OCI-LY1 (cell line): ENCODE results near the gene PRSS8.
"Not testable (repeated sequence)": the region's sequence is repeated elsewhere in the genome, so short reads cannot be mapped to it uniquely, and the experiment has no call there.

Source experiments
- H2AFZ ChIP-seq: fragments of 200-600 bp; sonication (generic), shearing (Covaris generic); 2 replicates; pipeline ENCODE4 v1.6.0; 2014; ENCODE audit warnings: antibody characterized with exemption, mild to moderate bottlenecking, low read length
- H3F3A ChIP-seq: fragments of 200-600 bp; sonication (generic), shearing (Covaris generic); 2 replicates; pipeline ENCODE4 v1.6.0; 2014; ENCODE audit warnings: mild to moderate bottlenecking, antibody characterized with exemption, low read length, moderate library complexity; ENCODE audit not compliant: insufficient read depth
- H3K27ac ChIP-seq: fragments of 200-600 bp; sonication (generic); 2 replicates; pipeline ENCODE4 v1.5.1; 2014; ENCODE audit warnings: low read length, mixed run types, mild to moderate bottlenecking, low read depth; ENCODE audit not compliant: poor library complexity, severe bottlenecking
- H3K27me3 ChIP-seq: fragments of 200-600 bp; sonication (generic); 2 replicates; pipeline ENCODE4 v1.6.0; 2014; ENCODE audit warnings: antibody characterized with exemption, mild to moderate bottlenecking, low read length, moderate library complexity; ENCODE audit not compliant: insufficient read depth
- H3K36me3 ChIP-seq: fragments of 200-600 bp; sonication (generic); 2 replicates; pipeline ENCODE4 v1.6.1; 2014; ENCODE audit warnings: mild to moderate bottlenecking, antibody characterized with exemption, low read length, moderate library complexity, mixed read lengths; ENCODE audit not compliant: insufficient read depth
- H3K4me1 ChIP-seq: fragments of 200-600 bp; sonication (generic); 2 replicates; pipeline ENCODE4 v1.5.1; 2014; ENCODE audit warnings: mild to moderate bottlenecking, low read length, moderate library complexity; ENCODE audit not compliant: insufficient read depth, severe bottlenecking
- H3K4me2 ChIP-seq: fragments of 200-600 bp; sonication (generic), shearing (Covaris generic); 2 replicates; pipeline ENCODE4 v1.6.1; 2014; ENCODE audit warnings: low read length
- H3K4me3 ChIP-seq: fragments of 200-600 bp; sonication (generic); 2 replicates; pipeline ENCODE4 v1.5.1; 2014; ENCODE audit warnings: low read length, low read depth, mild to moderate bottlenecking, mixed read lengths; ENCODE audit not compliant: poor library complexity, severe bottlenecking
- H3K79me2 ChIP-seq: fragments of 200-600 bp; shearing (Covaris generic); 2 replicates; pipeline ENCODE4 v1.6.1; 2016; ENCODE audit warnings: mixed run types, low read length, mixed read lengths; ENCODE audit not compliant: insufficient read depth
- H3K9ac ChIP-seq: fragments of 200-600 bp; sonication (generic), shearing (Covaris generic); 2 replicates; pipeline ENCODE4 v1.6.1; 2014; ENCODE audit warnings: mild to moderate bottlenecking, low read length, mixed read lengths
- H3K9me2 ChIP-seq: fragments of 200-600 bp; sonication (generic), shearing (Covaris generic); 2 replicates; pipeline ENCODE4 v1.6.1; 2014; ENCODE audit warnings: low read depth, mild to moderate bottlenecking, low read length, mixed read lengths
- H3K9me3 ChIP-seq: fragments of 200-600 bp; shearing (Covaris generic); 2 replicates; pipeline ENCODE4 v1.6.1; 2014; ENCODE audit warnings: low read length, mixed read lengths
- H4K20me1 ChIP-seq: fragments of 200-600 bp; sonication (generic), shearing (Covaris generic); 2 replicates; pipeline ENCODE4 v1.6.0; 2016; ENCODE audit warnings: mild to moderate bottlenecking, low read length; ENCODE audit not compliant: insufficient read depth
- CTCF ChIP-seq: fragments of 200-600 bp; sonication (generic), shearing (Covaris generic); IDR thresholded peaks from 2 replicates; pipeline ENCODE4 v1.5.1; 2017; ENCODE audit warnings: mild to moderate bottlenecking, antibody characterized with exemption, low read length, moderate library complexity, mixed read lengths
- EZH2 ChIP-seq: fragments of 200-600 bp; sonication (generic), shearing (Covaris generic); IDR thresholded peaks from 2 replicates; pipeline ENCODE4 v1.8.0; 2017; ENCODE audit warnings: borderline replicate concordance, mixed run types, mild to moderate bottlenecking, antibody characterized with exemption, low read length, moderate library complexity, mixed read lengths

The PRSS8 gene

GRCh38 chr16:31105677-31106213, 29.8 kb downstream of the PRSS8 start:
- H3K79me2 ChIP-seq = no peaks in the 10 kb centered on the region
- H3K27me3 ChIP-seq = no peaks in the 10 kb centered on the region
- H4K20me1 ChIP-seq = no peaks in the 10 kb centered on the region
- H3K4me3 ChIP-seq = peak overlapping the region; percentile 10
- peak overlapping the region; percentile 43 for H3K4me2 ChIP-seq
- peaks cover 25% of the 10 kb centered on the region for H3K4me1 ChIP-seq
- no peak overlapping the region for H3K27ac ChIP-seq
- no peaks in the 10 kb centered on the region for H3K9me3 ChIP-seq
- TF ChIP-seq CTCF = peak; percentile 60
- no peak for TF ChIP-seq EZH2
- no peaks in the 10 kb centered on the region for H3K9me2 ChIP-seq
- H3F3A ChIP-seq = peaks cover 5% of the 10 kb centered on the region
- H3K9ac ChIP-seq = peak overlapping the region; percentile 39; the same call in 1 of the 2 replicates
- H2AFZ ChIP-seq = no peak overlapping the region
- H3K36me3 ChIP-seq = peaks cover 13% of the 10 kb centered on the region; the same call in 1 of the 2 replicates

GRCh38 chr16:31100876-31101641, 34.5 kb downstream of the PRSS8 start:
- not testable (repeated sequence) for H3K4me2 ChIP-seq

GRCh38 chr16:31099860-31100638, 35.5 kb downstream of the PRSS8 start:
- no peaks in the 10 kb centered on the region for H4K20me1 ChIP-seq
- H3K4me3 ChIP-seq = no peak overlapping the region
- no peak overlapping the region for H2AFZ ChIP-seq
- H3K4me1 ChIP-seq = peaks cover 8% of the 10 kb centered on the region
- H3K4me2 ChIP-seq = no peak overlapping the region
- no peak overlapping the region for H3K9ac ChIP-seq
- H3K36me3 ChIP-seq = no peaks in the 10 kb centered on the region
- no peaks in the 10 kb centered on the region for H3K79me2 ChIP-seq
- no peaks in the 10 kb centered on the region for H3K9me3 ChIP-seq
- H3K27me3 ChIP-seq = no peaks in the 10 kb centered on the region
- no peaks in the 10 kb centered on the region for H3F3A ChIP-seq
- H3K27ac ChIP-seq = no peak overlapping the region
- H3K9me2 ChIP-seq = no peaks in the 10 kb centered on the region
- TF ChIP-seq EZH2 = no peak
- no peak for TF ChIP-seq CTCF

More at GRCh38 chr16:31100876-31101641, 34.5 kb downstream of the PRSS8 start:
- not testable (repeated sequence) for H2AFZ ChIP-seq, H3K9me2 ChIP-seq, H3K9me3 ChIP-seq, H3K27me3 ChIP-seq, H4K20me1 ChIP-seq, H3K9ac ChIP-seq, H3K27ac ChIP-seq, H3K79me2 ChIP-seq, H3K36me3 ChIP-seq, H3F3A ChIP-seq, H3K4me3 ChIP-seq, H3K4me1 ChIP-seq
